GM18508 (cell line): ENCODE data around the gene RND2.
"Not testable (repeated sequence)": the region's sequence is repeated elsewhere in the genome, so short reads cannot be mapped to it uniquely, and the experiment has no call there.

Experiments
- ATAC-seq: cut with Tn5 transposase; IDR thresholded peaks from one replicate; pipeline ENCODE4 v1.9.1; 2021; ENCODE audit warnings: moderate number of reproducible peaks; ENCODE audit not compliant: insufficient read depth, unreplicated experiment

RND2 gene

DNA sequence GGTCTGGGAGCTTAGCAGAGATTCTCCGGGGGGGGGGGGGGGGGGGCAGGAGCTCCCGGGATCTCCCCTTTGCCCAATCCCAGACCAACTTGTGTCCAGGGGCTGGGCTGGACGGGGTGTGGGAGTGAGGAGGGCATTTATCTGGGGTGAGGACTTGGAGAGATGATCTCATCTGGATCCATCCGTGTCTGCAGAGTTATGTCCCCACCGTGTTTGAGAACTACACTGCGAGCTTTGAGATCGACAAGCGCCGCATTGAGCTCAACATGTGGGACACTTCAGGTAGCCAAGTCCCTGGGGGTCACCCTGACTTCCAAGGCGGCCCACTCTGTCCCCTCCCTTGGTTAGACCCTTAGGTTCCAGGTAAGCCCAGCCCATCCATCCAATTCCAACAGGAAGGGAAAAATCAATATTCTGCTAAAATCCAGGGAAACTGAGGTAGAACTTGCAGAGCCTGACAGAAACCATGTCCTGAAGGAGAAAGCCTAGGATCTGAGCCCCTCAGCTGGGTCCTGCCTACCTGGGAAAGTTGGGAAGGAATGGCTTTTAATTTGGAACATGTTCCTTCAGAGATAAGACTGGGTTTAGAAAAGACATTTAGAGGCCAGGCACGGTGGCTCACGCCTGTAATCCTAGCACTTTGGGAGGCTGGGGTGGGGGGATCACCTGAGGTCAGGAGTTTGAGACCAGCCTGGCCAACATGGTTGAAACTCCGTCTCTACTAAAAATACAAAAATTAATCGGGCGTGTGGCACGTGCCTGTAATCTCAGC lies 921 bp downstream of the RND2 start:
- ATAC-seq: no peak

DNA sequence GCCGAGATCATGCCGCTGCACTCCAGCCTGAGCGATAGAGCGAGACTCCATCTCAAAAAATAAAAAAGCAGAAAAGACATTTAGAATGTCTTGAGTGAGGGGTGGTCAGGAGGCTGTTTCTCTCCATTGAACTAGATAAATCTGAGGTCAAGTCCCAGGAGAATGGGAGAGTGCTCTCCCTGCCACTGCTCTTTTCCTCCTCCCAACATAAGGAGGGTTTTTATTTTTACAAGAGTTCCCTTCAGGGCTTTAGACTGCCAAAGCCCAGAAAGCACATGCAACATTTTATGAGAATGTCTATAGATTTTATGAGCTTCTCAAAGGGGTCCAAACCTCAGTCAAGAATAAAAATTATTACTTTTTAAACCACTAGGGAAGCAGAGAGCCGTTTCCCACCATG lies 1.6 kb downstream of the RND2 start:
- ATAC-seq: no peak

DNA sequence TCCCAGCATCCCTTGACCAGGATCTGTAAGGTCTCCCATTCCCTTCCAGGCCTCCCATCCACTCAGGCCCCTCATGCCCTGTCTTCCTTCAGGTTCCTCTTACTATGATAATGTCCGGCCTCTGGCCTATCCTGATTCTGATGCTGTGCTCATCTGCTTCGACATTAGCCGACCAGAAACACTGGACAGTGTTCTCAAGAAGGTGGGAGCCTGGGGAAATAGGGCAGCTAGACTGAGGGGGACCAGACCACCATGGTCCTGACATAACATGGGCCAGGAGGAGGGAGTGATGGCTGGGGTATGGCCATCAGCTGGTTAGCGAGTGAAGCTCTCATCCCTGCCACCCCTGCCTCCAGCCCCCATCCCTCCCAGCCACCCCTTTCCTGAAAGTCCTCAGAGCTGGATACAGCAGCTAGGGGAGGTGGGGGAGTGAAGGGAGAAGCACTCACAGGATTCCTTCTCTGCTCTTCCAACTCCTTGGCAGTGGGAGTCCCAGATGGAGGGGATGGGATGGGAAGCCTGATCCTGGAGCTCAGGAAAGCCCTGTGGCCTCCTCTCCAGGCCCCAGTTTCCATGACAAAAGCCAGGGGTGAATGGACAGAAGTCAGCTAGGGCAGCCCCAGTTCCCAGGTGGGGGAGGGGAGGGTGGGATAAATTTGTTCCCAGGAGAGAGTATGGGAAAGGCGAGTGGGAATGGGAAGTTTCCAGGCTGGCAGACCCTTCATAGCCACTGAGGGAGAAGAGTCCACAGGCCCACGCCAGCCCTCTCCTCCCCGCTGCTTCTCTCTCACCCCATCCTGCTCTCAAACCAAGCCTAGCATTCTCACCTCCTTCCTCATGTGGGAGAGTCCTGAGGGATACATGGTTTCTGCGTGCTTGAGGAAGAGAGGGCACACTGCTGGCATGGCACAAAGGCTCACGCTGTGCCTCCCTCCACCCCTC lies 2.3 kb downstream of the RND2 start:
- ATAC-seq: no peak

DNA sequence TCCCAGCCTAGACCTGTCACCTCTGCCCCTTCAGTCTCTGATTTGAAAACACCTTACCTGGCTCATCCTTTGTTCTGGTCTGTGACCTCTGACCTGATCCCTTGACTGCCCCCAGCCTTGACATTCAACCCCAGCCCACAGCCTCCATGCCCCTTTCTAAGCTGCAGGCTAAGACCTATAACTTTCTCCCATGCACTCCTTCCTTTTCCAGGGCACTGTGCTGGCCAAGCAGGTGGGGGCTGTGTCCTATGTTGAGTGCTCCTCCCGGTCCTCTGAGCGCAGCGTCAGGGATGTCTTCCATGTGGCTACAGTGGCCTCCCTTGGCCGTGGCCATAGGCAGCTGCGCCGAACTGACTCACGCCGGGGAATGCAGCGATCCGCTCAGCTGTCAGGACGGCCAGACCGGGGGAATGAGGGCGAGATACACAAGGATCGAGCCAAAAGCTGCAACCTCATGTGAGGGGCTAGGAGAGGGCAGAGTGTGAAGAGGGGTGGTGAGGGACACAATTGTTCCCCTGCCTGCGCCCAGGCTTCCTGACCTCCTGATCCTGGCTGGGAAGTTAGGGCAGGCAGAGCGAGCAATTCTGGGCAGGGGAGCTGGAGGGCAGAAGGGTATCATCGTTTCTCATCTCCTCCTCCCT lies 3.3 kb downstream of the RND2 start:
- ATAC-seq: no peak

DNA sequence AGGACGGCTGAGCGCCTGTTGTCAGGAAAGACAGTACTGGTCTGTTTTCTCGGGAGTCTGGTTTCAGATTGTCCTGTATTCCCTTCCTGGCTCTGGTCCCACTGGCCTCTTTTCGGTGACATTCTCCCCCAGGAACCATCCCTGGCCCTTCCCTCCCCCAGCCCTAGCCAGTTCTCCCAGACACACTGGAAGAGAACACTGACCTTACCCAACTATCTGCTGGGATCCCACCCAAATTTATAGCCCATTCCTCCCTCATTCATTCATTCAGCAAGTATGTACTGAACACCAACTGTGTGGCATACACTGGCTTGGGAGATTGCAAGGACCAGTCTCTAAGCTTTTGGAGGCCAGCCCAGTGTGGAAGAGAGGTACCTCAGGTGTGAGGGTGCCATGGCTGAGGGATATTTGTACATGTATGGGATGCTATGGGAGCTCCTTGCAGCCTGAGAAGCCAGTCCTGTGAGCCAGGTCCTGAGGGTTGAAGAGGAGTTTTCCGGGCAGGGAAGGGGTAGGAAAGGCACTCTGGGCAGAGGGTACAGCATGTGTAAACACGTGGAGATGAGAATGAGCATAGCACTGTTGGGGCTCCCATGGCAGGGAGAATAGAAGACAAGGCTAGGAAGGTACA lies 5.2 kb downstream of the RND2 start:
- ATAC-seq: no peak

DNA sequence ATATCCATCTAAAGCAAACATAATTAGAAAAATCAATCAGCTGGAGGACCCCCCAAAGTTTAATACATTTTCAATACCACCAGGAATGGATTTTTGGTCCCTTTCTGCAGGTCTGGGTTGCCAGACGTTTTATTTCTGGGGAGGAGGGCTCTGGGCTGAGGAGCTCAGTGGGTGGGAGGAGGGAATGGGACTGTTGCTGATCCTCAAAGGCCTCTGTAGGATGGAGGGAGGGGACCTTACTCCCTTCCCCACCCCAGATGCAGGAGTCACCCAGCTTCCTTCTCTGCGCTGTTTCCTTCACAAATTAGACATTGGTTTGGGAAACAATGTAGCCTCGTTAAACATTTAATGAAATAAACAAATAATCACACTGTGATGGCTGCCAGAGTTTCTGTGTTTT lies 6.6 kb downstream of the RND2 start:
- ATAC-seq: no peak

DNA sequence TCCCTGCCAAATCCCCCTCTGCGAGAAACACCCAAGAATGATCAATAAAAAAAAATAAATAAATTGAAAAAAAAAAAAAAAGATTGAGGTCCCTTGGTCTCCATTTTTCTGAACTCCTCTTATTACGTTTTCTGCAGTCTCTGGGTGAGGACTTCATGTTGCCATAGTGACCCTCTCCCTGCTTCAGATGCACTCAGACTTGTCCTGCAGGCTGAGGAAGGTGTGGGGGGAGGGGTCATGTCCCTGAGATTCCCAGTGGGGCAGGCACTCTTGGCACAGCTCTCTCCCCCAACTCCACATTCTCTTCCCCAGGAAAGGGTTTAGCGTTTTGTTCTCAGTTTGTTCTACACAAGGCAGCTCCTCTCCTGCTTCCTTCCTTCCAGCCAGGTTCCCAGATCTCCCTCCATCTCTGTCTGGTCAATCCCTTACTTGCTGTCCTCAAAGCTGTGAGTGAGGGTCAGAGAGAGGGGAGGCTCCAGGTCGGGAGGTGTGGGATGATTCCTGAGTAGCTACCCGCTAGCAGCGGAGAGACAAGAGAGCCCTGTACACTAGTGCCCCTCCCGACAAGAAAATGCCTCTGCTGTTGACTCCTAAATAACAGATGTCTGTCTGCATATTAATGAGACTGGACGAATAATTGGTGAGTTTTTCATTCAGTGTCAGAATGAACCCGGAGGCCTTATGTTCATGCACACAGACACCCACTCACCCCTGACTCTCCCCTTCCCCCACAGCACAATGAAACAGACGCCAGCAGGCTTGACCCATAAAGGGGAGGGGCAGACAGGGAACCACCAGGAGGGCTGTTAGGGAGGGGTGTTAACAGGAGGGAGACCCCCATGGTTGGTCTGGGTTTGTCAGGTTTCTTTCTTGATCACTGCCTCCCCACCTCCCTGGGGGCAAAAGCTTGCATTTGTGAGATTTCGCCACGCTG lies 9.2 kb downstream of the RND2 start:
- ATAC-seq: no peak

DNA sequence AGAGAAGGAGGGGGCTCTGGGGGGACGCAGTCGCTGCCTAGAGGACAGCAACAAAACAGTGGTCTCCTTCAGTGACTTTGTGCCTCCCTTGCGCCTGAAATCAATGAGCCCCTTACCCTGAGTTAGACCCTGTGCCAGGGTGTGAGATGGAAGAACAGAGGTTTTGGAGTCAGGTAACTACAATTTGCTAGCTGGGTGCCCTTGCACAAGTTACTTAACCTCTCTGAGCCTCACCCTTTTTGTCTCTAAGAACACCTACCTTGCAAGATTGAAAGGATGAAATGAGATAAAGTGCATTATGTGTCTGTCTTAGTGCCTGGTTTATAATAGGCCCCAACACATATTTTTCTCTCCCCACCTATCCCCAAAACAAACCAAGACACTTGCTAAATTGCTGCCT lies 9.9 kb downstream of the RND2 start:
- no peak for ATAC-seq

DNA sequence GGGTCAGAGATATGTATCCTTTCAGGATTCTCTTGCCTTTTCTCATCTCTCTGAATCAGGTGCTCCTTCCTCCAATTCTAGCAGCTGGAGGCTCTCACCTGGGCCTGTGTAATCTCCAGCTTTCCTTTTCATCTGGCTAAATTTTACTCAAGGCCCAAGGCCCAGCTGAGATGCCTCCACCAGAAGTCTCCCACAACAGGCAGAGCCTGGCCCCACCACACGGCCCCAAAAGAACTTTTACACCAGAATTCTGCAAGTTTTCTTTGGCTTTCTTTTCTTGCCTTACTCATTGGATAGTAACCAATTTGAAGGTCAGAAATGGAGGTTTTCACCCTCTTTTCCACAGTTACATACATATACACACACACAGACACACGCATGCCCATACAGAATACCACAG lies 14.6 kb downstream of the RND2 start:
- no peak for ATAC-seq

DNA sequence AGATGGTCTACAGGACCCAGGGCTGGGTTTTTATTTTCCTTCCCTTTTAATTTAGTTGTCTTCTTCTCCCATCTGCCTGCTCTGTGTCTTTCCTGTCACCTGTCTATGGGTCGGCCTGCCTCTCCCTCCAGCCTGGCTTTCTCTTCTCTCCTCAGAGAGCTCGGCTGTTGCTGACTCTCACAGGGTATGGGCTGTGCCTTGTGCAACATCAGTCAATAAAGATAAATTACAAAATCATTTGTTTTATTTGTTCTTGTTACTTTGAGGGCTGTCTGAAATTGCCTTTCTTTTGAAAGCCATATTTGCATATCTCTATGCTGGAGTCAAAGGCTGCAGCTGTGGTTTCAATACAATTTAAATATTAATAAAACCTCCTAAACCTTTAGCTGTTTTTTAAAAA lies 15.6 kb downstream of the RND2 start:
- no peak for ATAC-seq

DNA sequence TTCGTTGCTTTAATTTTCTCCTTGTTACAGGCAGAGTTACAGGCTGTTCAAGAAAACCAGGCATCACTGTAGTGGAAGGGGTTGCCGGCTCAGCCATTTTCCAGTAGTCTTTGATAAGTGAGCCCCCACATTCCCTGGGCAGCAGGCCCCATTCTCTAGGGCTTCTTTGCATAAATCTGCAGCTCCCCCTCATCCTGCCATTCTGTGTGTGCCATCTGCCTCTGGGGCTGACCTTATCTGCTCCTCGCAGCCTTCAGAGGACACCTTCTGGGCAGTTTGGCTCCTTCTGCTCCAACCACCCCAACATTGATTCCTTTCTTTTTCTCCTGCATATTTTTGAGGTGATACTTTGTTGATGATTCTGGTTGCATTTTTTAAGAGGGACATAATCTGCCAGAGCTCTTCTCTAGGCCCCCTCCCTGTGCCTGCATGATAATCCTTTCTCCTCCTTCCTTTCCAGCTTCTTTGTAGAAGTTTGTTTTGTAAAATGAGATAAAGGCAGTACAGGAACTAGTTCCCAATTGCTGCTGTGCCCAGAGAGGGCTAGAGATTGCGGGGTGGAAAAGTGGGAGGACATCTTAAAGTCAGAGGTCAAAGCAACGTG lies 17.1 kb downstream of the RND2 start:
- no peak for ATAC-seq

DNA sequence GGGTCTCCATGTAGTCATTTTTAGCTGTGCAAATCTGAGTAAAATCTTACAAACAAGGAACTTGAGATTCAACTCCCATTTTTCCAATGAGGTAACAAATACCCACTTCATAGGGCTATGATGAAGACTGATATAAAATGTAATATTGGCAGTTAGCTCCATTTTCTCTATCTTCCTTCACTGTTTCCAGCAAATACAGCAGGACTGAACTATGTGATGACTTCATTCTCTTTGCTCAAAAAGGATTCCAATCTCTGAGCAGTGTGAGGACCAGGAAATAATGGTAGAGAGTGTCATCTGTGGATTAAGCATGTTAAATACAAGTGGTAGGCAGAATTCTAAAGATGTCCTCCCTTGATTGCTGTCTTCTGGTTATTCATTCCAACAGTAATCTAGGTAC lies 18.3 kb downstream of the RND2 start:
- no peak for ATAC-seq

DNA sequence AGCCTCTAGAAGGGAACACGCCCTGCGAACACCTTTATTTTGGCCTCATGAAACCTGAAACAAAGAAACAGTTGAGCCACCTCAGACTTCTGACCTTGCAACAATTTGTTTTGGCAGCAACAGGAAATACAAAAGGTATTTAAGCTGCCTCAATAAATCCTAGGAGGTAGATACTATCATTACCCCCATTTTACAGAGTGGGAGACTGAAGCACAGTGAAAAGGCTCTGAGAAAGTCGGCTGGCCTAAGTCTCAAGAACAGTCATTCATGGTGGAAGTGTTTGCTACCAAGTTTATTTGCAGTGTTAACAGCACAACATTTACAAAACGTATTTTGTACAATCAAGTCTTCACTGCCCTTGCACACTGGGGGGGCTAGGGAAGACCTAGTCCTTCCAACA lies 19.0 kb downstream of the RND2 start:
- no peak for ATAC-seq

DNA sequence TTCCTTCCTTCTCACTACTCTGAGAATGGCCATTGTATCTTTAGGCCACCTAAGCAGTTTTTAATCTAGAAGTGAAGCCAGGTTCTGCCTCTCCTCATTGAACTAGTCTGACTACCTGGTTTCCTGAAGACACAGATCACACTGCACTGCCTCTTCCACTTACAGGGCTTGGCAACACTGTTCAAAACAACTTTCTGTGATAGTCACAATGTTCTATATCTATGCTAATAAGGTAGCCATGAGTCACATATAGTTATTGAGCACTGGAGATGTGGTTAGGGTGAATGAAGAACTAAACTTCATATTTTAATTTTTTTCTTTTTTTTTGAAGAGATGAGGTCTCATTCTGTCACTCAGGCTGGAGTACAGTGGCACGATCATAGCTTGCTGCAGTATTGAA lies 26.9 kb downstream of the RND2 start:
- ATAC-seq: no peak

DNA sequence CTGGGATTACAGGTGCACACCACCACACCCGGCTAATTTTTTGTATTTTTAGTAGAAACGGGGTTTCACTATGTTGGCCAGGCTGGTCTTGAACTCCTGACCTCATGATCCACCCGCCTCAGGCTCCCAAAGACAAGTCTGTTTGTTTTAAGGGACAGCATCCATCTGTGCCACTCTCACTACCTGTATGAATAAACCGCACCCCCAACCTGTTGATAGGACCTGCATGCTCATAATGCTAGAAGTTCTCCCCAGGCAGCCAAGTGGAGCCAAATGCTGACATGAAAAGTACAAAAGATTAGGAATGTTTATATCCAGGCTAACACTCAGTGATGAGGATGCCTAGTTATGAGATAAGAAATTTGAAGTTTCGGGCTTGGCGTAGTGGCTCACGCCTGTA lies 28.0 kb downstream of the RND2 start:
- not testable (repeated sequence) for ATAC-seq

DNA sequence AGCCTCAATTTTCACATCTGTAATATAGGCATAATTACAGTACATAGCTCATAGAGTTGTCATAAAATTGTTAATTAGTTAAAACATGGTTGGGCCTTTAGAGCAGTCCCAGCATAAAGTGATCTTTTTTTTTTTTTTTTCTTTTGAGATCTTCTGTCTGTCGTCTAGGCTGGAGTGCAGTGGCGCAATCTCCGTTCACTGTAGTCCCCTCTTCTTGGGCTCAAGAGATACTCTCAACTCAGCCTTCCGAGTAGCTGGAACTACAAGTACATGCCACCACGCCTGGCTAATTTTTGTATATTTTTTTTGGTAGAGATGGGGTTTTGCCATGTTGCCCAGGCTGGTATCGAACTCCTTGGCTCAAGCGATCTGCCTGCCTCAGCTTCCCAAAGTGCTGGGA lies 31.0 kb downstream of the RND2 start:
- ATAC-seq: no peak

DNA sequence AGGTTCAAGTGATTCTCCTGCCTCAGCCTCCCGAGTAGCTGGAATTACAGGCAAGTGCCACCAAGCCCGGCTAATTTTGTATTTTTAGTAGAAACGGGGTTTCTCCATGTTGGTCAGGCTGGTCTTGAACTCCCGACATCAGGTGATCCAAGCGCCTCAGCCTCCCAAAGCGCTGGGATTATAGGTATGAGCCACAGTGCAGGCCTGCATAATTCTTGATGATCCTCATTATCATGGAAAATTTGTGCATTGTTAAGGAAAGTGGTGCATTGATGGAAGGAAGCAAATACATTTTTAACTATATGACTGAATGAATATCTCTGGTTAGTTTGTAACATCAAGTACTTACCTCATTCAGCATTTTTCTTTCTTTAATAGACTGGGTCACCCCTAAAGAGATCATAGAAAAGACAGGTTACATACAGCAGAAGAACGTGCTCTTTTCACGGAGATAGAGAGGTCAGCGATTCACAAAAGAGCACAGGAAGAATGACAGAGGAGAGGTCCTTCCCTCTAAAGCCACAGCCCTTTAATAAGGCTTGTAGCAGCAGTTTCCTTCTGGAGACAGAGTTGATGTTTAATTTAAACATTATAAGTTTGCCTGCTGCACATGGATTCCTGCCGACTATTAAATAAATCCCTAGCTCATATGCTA lies 38.1 kb downstream of the RND2 start:
- no peak for ATAC-seq

DNA sequence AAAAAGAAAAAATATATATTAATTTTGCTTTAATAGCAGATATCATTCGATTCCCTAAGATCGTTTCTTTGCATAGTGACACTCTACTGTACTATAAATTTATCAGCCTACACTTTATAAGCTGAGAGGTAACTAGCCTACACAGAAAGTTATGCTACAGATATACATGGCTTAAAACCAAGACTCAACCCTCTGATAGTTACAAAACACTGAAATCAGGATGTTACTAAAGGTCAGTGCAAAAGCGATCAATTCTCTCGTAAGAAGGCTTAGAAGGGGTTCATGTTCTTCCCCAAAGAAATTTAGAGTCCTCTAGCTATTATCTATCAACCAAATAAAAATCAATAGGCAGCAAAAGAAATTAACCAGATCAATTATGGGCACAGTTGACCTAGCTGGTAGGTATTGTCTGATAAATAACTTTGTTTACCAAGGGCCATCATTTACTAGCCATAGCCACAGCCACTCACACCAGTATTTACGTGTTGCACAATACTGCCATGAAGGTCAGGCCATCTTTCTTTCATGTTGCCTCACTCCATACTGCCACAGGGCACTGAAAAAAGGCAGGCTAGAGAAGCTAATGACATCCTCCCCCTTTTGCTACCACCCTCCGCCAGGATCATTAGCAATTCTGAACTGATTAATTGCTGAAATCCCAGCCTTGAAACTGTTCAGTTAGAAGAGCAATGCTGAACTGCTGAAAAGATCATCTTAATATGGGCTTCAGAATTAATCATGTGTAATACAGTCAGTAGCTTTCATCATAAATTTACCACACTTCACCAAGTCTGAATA lies 43.7 kb downstream of the RND2 start:
- ATAC-seq: no peak
